ENCODE data around the gene TXNL1.

The TXNL1 gene

DNA sequence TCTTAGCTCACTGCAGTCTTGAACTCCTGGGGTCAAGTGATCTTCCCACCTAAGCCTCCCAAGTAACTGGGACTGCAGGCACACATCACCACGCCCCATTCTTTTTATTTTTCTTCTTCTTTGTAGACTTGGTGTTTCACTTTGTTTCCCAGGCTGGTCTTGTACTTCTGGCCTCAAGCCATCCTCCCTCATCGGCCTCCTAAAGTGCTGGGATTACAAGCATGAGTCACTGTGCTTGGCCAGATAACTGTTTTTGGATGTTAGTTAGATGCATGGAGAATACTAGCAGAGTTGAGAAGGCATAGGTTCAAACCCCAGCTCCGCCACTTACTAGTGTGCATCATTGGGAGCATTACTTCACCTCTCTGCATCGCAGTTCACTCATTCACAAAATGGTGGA, 88.3 kb downstream of the TXNL1 start:
- no peaks in the 10 kb centered on the region for H3K27me3 Mint-ChIP-seq (ENCODE audit: low read depth)
- no peaks in the 10 kb centered on the region for H3K36me3 Mint-ChIP-seq (ENCODE audit: low read depth)
- H3K4me1 Mint-ChIP-seq: no peaks in the 10 kb centered on the region
- TF ChIP-seq, protein P1, sequence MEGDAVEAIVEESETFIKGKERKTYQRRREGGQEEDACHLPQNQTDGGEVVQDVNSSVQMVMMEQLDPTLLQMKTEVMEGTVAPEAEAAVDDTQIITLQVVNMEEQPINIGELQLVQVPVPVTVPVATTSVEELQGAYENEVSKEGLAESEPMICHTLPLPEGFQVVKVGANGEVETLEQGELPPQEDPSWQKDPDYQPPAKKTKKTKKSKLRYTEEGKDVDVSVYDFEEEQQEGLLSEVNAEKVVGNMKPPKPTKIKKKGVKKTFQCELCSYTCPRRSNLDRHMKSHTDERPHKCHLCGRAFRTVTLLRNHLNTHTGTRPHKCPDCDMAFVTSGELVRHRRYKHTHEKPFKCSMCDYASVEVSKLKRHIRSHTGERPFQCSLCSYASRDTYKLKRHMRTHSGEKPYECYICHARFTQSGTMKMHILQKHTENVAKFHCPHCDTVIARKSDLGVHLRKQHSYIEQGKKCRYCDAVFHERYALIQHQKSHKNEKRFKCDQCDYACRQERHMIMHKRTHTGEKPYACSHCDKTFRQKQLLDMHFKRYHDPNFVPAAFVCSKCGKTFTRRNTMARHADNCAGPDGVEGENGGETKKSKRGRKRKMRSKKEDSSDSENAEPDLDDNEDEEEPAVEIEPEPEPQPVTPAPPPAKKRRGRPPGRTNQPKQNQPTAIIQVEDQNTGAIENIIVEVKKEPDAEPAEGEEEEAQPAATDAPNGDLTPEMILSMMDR (IDR thresholded peaks at IDR 0.05; ENCODE audit: unreplicated experiment in 3 of 3): no peak
- no peaks in the 10 kb centered on the region for H3K9me3 Mint-ChIP-seq
- no peak overlapping the region for H3K4me3 Mint-ChIP-seq
- H3K27ac Mint-ChIP-seq: no peak overlapping the region
